HG02798 (cell line): ENCODE results near the gene RPS23.

Experiments
- ATAC-seq: cut with Tn5 transposase; IDR thresholded peaks from one replicate; pipeline ENCODE4 v1.9.1; 2021; ENCODE audit warnings: mild to moderate bottlenecking; ENCODE audit not compliant: unreplicated experiment, poor library complexity

The RPS23 gene

GRCh38 chr5:82277987-82278710 lies at the start of gene RPS23:
Gene RPS23, minus strand, starts transcription at chr5:82278354. Its CDS starts 31 bp downstream, at chr5:82278323.
- ATAC-seq: peak; percentile 95

- no peak for ATAC-seq
These were observed 49.8 kb upstream of the RPS23 start for GRCh38 chr5:82327941-82328340.

GRCh38 chr5:82325996-82326395 lies 47.8 kb upstream of the RPS23 start:
- ATAC-seq: no peak

GRCh38 chr5:82325155-82325554 lies 47.0 kb upstream of the RPS23 start:
- no peak for ATAC-seq

- ATAC-seq: no peak
These were observed 42.8 kb upstream of the RPS23 start for GRCh38 chr5:82320966-82321365.

- ATAC-seq: no peak
These were observed 41.7 kb upstream of the RPS23 start for GRCh38 chr5:82319651-82320376.

GRCh38 chr5:82319192-82319591 lies 41.0 kb upstream of the RPS23 start:
- ATAC-seq: no peak

- ATAC-seq: no peak
These were observed 37.0 kb upstream of the RPS23 start for GRCh38 chr5:82314964-82315758.

- ATAC-seq: no peak
These were observed 34.9 kb upstream of the RPS23 start for GRCh38 chr5:82313016-82313415.

GRCh38 chr5:82312373-82312856 lies 34.3 kb upstream of the RPS23 start:
- no peak for ATAC-seq

- ATAC-seq: no peak
These were observed 31.0 kb upstream of the RPS23 start for GRCh38 chr5:82309091-82309531.

- no peak for ATAC-seq
These were observed 30.3 kb upstream of the RPS23 start for GRCh38 chr5:82308416-82308815.

- no peak for ATAC-seq
These were observed 29.3 kb upstream of the RPS23 start for GRCh38 chr5:82307451-82307850.

- ATAC-seq: no peak
These were observed 28.0 kb upstream of the RPS23 start for GRCh38 chr5:82306151-82306550.

GRCh38 chr5:82301190-82301589 lies 23.0 kb upstream of the RPS23 start:
- ATAC-seq: no peak

GRCh38 chr5:82298668-82299067 lies 20.5 kb upstream of the RPS23 start:
- ATAC-seq: no peak

- ATAC-seq: no peak
These were observed 19.6 kb upstream of the RPS23 start for GRCh38 chr5:82297711-82298110.

- no peak for ATAC-seq
These were observed 18.8 kb upstream of the RPS23 start for GRCh38 chr5:82296929-82297328.

GRCh38 chr5:82295959-82296531 lies 17.9 kb upstream of the RPS23 start:
- no peak for ATAC-seq

GRCh38 chr5:82295144-82295543 lies 17.0 kb upstream of the RPS23 start:
- no peak for ATAC-seq
